Astrocyte of the hippocampus (primary cell): ENCODE results near the gene CHD6.

Experiments used
- DNase-seq: peaks from one replicate; pipeline ENCODE4 v3.0.0; 2011; ENCODE audit warnings: low read depth, low spot score

The CHD6 gene

DNA sequence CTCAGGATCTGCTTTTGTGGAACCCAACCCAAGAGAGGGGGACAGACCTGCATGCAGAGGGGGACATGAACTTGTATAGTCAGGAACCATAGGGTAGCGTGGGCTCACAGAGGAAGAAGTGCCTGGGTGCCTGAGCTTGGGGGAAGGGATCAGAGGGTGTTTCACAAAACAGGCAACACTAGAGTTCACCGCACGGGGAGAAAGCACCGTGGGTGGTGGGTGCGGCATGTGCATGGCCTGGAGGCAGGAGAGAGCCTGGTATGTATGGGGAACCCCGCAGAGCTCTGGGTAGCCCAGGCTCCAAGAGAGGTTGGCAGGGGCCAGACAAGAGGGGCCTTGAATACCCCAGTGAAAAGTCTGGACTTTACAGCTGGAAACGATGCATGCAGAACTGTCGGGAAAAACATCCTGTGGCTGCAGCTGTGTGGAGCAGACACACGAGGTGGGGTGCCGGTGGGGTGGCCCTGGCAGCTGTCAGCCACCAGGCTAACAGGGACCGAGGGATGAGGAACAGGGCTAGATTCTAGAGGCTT is 244.9 kb downstream of the CHD6 start:
- DNase-seq: no peak

DNA sequence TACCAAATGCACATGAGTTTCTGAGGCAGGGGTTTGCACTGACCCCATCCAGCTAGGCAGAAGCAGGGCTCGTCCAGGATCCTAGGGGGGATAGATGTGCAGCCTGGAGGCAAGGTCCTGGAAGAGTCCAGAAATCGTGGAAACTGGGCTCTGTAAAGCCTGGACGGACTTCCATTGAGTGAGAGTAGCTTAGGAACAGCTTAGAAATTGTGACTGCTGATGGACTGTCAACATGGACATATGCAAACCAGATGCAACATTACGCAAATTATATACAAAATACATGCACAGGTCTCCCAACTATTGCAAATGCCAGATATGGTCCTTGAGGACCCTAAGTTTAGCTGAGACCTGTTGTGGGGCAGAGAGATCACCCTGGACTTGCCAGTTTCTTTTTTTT is 246.8 kb downstream of the CHD6 start:
- DNase-seq: no peak

DNA sequence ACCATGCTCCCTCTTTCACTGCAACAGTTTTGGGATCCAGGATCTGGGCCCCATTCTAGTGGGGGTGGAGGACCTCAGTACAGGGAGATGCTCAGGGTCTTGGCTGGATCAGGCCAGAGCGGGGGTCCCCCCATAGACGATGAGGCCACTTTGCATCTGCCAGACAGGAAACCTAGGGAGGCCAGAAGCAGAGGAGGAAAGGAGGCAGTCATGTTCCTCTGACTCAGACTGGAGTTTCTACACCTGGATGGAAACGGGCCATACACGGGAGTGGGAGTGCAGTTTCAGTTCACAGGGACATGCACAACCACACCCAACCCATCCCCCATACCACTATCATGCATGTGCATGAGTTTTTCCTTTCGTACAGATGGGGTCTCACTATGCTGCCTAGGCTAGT is 248.0 kb downstream of the CHD6 start:
- no peak for DNase-seq

GRCh38 chr20:41369673-41370072 is 248.5 kb downstream of the CHD6 start:
- DNase-seq: no peak

DNA sequence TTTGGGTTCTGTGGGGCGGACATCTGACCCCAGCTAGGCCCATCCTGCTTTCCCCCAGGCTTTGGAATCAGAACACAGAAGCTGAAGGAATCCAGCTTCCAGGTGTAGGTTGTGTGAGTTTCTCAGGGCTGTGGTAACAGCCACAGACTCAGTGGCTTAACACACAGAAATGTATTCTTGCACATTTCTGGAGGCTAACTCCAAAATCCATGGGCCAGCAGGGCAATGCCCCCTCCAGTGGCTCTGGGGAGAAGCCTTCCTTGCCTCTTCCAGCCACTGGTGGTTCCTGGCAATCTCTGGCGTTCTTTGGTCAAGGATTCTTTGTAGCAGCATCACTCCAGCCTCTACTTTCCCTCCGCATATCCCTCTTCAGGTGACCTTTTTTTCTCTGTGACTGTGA is 250.2 kb downstream of the CHD6 start:
- no peak for DNase-seq

- DNase-seq: no peak
Measured at GRCh38 chr20:41367393-41367695, 250.8 kb downstream of the CHD6 start.

GRCh38 chr20:41366546-41367392 is 251.4 kb downstream of the CHD6 start, which contains the start of gene EMILIN3:
EMILIN3 (minus strand) TSS chr20:41366818; CDS start chr20:41366634, 184 bp downstream.
- peak; percentile 47 for DNase-seq

GRCh38 chr20:41365777-41366545 is 252.2 kb downstream of the CHD6 start:
- DNase-seq: peak; percentile 43

GRCh38 chr20:41364967-41365765 is 253.0 kb downstream of the CHD6 start:
- DNase-seq: no peak

DNA sequence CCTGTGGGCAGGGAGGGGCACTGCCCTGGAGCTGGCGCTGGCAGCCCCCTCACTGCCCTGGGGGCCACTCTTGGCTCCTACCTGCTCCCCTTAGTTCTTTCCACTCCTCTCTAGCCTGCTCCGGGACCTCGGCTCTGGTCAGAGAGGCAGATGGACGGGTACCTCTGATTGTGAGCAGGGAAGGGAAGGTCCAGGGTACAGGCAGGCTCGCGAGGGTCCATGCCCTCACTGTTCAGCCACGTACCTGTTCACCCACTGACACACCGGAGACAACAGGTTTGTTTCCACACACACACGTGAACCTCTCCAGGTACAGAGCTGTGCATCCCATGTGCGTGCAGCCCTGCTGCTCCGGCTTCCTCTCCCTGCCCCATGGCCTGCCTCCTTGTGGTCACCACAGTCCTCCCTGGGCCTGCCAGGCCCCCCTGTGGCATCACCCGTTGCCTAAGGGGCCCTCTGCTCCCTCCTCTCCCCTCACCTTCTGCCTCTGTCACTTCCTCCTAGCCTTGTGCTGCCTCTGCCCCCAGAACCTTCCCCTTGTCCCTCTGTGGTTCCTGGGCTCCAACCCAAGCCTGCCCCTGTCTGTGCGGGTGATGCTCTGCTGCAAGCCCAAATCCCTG is 253.8 kb downstream of the CHD6 start:
- no peak for DNase-seq

- DNase-seq: no peak
Measured at GRCh38 chr20:41363601-41364000, 254.6 kb downstream of the CHD6 start.

DNA sequence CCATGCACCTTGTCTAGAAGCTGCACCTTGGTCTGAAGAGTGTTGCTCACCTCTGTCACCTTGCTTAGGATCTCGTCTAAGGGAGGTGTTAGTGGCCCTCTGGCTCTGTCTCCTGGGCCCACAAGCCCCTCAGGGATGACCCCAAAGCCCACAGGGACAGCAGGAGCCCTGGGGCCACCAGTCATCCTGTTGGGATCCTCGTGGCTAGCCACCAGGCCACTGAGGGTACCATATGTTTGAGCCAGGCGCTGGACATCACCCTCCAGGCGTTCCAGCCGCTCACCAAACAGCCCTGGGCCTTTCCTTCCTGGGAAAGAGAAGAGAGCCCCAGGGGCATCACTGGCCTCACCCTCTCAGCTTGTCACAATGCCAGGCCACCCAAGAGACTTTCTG is 255.4 kb downstream of the CHD6 start:
- no peak for DNase-seq

DNA sequence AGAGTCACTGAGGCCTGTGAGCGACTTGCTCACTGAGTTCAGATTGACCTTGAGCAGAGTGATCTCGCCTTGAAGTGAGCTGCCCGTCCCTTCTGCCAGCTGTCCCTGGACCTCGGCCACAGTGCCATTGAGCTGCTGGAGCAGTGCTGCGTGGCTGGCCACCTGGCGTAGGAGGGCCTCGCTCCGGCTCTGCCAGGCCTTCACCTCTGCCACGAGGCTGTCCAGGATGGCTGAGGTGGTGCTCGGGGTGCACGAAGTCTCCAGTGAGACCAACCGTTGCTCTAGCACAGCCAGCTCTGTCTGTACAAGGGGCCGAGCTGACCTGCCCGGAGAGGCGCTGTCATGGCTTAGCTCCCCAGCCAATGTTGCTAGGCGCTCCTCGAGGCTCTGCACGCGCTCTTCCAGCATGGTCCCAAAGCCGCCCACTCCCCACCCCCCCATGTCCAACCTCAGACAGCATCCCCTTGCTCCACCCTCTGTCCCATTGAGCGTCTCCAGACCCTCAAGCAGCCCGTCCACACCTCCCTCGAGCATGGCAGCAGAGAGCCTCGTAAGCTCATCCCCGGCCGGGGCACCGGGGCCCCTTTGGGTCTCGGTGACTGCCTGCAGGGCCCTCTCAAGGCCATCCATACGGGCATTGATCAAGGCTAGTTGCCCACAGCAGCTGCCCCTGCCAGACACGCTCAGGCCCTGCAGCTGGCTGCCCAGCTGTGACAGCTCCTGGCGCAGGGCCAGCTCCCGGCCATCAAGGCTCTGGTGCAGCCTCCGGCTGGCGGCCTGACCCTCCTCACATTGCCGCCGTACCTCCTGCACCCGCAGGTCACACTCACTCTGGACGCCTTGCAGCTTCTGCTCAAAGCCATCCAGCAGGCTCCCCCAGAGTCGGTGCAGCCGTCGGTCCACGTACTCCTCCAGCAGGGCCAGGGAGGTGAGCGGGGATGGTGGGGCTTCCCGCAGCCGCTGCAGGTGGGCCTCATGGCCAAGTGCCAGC is 256.1 kb downstream of the CHD6 start:
- DNase-seq: no peak

- DNase-seq: no peak
Measured at GRCh38 chr20:41360831-41361756, 257.1 kb downstream of the CHD6 start.

DNA sequence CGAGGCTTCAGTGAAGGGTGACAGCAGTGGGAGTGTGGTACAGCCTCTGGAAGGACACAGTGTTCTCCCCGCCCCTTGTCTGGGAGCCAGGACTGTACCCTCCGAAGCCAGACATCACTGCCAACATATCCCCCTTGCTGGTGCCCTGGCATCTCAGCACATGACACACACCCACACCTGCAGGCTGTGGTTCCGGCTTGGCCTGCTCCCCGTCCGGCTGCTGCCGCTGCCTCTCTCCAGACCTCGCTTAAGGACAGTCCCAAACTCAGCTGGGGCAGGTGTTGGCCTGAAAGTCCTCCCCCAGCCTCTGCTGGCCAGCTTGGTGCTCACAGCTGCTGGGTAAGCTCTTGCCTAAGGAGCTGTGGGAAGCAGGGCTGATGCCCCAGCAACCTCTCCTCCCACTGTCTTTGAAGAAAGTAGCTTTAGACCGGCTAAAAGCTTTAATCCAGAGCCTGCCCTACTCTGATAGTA is 258.6 kb downstream of the CHD6 start:
- no peak for DNase-seq

- DNase-seq: no peak
Measured at GRCh38 chr20:41358717-41359116, 259.5 kb downstream of the CHD6 start.

DNA sequence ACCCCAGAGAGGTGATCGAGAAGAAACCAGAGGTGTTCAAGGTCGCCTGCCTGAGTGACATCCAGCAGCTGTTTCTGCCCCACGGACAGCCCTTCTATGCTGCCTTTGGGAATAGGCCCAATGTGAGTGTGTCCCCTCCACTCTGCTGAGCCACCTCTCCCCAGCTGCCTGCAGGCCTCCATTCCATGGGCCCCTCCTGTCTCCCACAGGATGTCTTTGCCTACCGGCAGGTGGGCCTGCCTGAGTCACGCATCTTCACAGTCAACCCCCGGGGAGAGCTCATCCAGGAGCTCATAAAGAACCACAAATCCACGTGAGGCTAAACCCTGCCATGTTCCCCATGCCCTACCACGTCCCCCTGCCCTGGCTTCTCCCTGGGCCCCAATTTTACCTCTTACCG is 259.9 kb downstream of the CHD6 start:
- no peak for DNase-seq

DNA sequence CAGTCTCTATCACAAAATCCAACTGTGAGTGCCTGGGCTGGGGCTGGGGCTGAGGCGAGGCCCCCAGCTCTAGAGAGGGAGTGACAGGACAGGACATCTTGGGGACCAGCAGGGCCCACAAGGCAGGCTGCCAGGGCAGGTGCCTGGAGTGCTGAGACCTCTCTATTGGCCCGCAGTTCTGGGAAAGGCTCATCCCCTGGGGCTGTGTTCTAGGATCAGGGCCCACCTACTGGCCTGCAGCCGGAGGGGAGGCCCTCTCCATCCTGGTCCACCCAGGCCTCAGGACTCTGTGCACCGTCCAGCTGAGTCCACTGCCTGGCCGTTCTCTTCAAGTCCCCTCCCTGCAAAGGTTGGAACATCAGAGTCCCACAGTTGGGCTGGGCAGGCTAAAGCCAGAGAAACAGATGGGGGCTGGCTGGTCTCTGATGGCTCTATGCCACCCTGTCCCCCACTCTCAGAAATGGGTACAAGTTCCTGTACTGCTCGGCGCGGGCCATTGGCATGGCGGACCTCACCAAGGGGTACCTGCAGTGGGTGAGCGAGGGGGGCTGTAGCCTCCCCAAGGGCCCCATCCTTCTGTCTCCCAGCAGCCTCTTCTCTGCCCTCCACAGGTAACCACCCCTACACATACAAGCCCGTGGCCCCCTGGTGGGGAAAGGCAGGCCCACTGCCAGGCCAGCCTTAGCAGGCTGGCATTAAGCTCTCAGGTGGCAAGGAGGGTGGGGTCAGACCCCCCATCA is 260.6 kb downstream of the CHD6 start:
- DNase-seq: no peak
